Measurements from ENCODE around the gene PI4K2A. TPM values are rescaled to one million over a fixed set of nuclear protein-coding genes. Genes with fewer than 3 reads are reported as not detected.

Gene PI4K2A
- polyA plus RNA-seq, 1 donor (not counting 4 experiments of a cell fraction or from before 2014, with no cell fraction given) = 51.3 TPM

DNA sequence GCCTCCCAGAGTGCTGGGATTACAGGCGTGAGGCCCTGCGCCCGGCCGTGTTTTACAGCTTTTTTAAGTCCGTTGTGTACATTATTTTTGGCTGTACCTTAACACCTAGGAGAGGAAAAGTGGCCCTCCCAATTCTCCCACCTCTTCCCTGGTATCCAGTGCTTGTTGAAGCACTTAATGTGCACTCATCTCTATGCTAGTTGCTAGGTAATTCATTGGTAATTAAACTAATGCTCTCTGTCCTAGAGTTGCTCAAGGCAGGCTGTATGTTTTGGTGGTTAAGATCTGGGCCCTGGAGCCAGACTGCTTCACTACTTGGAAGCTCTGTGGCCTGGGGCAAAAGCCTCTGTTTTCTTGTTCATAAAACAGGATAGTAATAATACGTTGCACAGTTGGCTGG lies 27.0 kb downstream of the PI4K2A start:
- no peak for DNase-seq (ENCODE audit: low read depth, low spot score)
- H3K4me1 ChIP-seq (ENCODE audit: control insufficient read depth, extremely low read depth, insufficient read depth, low read length) = no peaks in the 10 kb centered on the region
- no peaks in the 10 kb centered on the region for H3K27me3 ChIP-seq (ENCODE audit: control insufficient read depth, extremely low read depth, insufficient read depth, low read length)
- no peaks in the 10 kb centered on the region for H3K79me2 ChIP-seq (ENCODE audit: control insufficient read depth, insufficient read depth, low read length)
- no peak for TF ChIP-seq CTCF (optimal IDR thresholded peaks at IDR 0.05 in 1 of 3, IDR thresholded peaks at IDR 0.05 in 1 of 3, conservative IDR thresholded peaks at IDR 0.05 in 1 of 3; ENCODE audit: extremely low read depth in 1 of 3, insufficient read depth in 2 of 3, low read length in 3 of 3)
- TF ChIP-seq EZH2 (IDR thresholded peaks at IDR 0.05; ENCODE audit: low read length) = no peak
- H2AFZ ChIP-seq (ENCODE audit: control insufficient read depth, low read length) = no peak overlapping the region
- dilution Hi-C loops (cut with MboI; ENCODE audit: extremely low pct_ligation_motif_present, low sequenced_read_pairs) = no loop called here
- no peaks in the 10 kb centered on the region for H3K9me3 ChIP-seq (ENCODE audit: control insufficient read depth, low read depth, low read length)
- H3K4me3 ChIP-seq (ENCODE audit: control insufficient read depth in 2 of 3, extremely low read depth in 1 of 3, insufficient read depth in 2 of 3, low read depth in 1 of 3, low read length in 3 of 3) = no peak overlapping the region
- FAIRE-seq = no peak
- H3K9me1 ChIP-seq (ENCODE audit: control insufficient read depth, extremely low read depth, insufficient read depth, low read length) = no peaks in the 10 kb centered on the region
- peaks cover 40 to 41% of the 10 kb centered on the region in 2 experiments for H3K36me3 ChIP-seq (ENCODE audit: control insufficient read depth in 2 of 2, extremely low read depth in 1 of 2, insufficient read depth in 2 of 2, low read length in 2 of 2)
- peaks cover under 1% of the 10 kb centered on the region for H4K20me1 ChIP-seq (ENCODE audit: control insufficient read depth, extremely low read depth, insufficient read depth, low read length)
- H3K4me2 ChIP-seq (ENCODE audit: control insufficient read depth, extremely low read depth, insufficient read depth, low read depth, low read length) = no peak overlapping the region
- no peak overlapping the region for H3K27ac ChIP-seq (ENCODE audit: control insufficient read depth, insufficient read depth, low read length)
- no peak overlapping the region for H3K9ac ChIP-seq (ENCODE audit: control insufficient read depth, extremely low read depth, insufficient read depth, low read length)

DNA sequence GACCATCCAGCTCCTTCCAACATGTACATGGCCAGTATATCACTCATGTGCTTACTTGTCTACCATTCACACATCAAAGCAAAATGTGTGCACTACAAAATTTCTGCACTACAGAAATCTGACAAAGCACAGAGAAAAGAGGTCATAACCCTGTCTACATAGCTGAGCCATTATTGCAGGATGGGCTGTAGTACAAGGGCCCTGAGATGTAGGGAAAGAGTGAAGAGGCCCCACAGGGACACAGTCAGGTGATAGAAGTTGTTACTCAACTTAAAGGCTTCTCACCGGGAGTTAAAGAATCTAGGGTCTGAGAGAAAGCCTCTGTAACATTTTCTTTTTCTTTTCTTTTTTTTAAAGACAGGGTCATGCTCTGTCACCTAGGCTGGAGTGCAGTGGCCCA lies 29.1 kb downstream of the PI4K2A start:
- Histone ChIP-seq H4K20me1 (ENCODE audit: control insufficient read depth, extremely low read depth, insufficient read depth, low read length) (no peaks in the 10 kb centered on the region), H3K36me3 (ENCODE audit: control insufficient read depth in 2 of 2, extremely low read depth in 1 of 2, insufficient read depth in 2 of 2, low read length in 2 of 2) (peaks cover 35 to 36% of the 10 kb centered on the region in 2 experiments), H3K9me3 (ENCODE audit: control insufficient read depth, low read depth, low read length) (no peaks in the 10 kb centered on the region), H3K9ac (ENCODE audit: control insufficient read depth, extremely low read depth, insufficient read depth, low read length) (no peak overlapping the region), H3K27me3 (ENCODE audit: control insufficient read depth, extremely low read depth, insufficient read depth, low read length) (no peaks in the 10 kb centered on the region), H3K4me3 (ENCODE audit: control insufficient read depth in 2 of 3, extremely low read depth in 1 of 3, insufficient read depth in 2 of 3, low read depth in 1 of 3, low read length in 3 of 3) (no peak overlapping the region), H3K79me2 (ENCODE audit: control insufficient read depth, insufficient read depth, low read length) (no peaks in the 10 kb centered on the region), H3K27ac (ENCODE audit: control insufficient read depth, insufficient read depth, low read length) (no peak overlapping the region), H3K4me2 (ENCODE audit: control insufficient read depth, extremely low read depth, insufficient read depth, low read depth, low read length) (no peak overlapping the region), H3K4me1 (ENCODE audit: control insufficient read depth, extremely low read depth, insufficient read depth, low read length) (no peaks in the 10 kb centered on the region), H2AFZ (ENCODE audit: control insufficient read depth, low read length) (no peak overlapping the region), H3K9me1 (ENCODE audit: control insufficient read depth, extremely low read depth, insufficient read depth, low read length) (no peaks in the 10 kb centered on the region)
- FAIRE-seq (no peak), DNase-seq (ENCODE audit: low read depth, low spot score) (no peak)
- dilution Hi-C loops (cut with MboI; ENCODE audit: extremely low pct_ligation_motif_present, low sequenced_read_pairs) = no loop called here
- TF ChIP-seq EZH2 (IDR thresholded peaks at IDR 0.05; ENCODE audit: low read length) (no peak), CTCF (optimal IDR thresholded peaks at IDR 0.05 in 1 of 3, IDR thresholded peaks at IDR 0.05 in 1 of 3, conservative IDR thresholded peaks at IDR 0.05 in 1 of 3; ENCODE audit: extremely low read depth in 1 of 3, insufficient read depth in 2 of 3, low read length in 3 of 3) (no peak)

Data from keratinocyte (primary cell).